NK-92 treated with Interleukin-12 subunit alpha and Interleukin-12 subunit beta, amount 100 ng/mL, for 24 hours (cell line): ENCODE results near the gene ASMTL.
"Not testable (repeated sequence)": the region's sequence is repeated elsewhere in the genome, so short reads cannot be mapped to it uniquely, and the experiment has no call there.

Experiments
- DNase-seq: peaks from one replicate; lab custom pipeline; 2025; lab: John Stamatoyannopoulos, UW

ASMTL gene

GRCh38 chrX:1482530-1482928 lies 29.8 kb upstream of the ASMTL start:
- not testable (repeated sequence) for DNase-seq

DNA sequence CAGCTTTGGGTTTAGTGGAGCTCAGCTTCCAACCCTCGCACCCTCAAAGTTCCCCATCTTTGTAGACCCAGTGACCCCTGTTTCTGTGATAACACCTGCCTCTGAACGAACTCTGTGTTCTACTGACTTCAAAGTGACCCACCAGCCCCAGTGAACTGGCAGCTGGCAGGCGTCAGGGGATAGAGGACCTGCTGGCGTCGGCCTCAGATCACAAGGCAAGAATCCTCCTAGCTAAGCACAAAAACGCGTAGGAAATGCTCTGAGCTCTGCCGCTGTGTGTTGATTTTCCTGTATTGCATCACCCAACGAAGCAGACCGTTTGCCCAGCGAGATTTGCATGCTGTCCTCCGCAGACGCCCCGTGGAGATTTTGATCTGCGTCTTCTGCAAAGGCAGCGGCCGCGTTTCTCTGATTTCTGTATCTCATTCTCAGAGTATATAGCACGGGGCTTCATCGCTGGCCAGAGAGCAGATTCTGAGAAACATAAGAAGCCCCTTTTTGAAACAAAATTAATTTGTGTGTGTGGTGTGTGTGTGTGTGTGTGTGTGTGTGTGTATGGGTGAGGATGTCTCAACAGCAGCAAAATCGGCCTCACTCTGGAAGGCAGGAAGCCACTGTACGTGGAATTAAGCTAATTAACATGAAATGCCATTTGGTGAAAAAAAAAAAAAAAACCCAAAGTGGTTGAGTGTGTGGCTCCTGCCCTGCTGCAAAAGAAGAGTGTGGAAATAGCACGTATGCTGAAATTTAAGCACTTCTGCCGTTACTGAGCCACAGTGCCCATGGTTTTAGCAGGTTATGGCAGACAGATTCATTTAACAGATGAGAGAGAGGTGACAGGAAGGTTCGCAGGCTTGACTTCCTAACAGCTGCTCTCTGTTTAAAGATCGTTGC lies 29.2 kb upstream of the ASMTL start:
- DNase-seq = no peak

GRCh38 chrX:1480082-1480785 lies 27.5 kb upstream of the ASMTL start:
- DNase-seq = no peak

DNA sequence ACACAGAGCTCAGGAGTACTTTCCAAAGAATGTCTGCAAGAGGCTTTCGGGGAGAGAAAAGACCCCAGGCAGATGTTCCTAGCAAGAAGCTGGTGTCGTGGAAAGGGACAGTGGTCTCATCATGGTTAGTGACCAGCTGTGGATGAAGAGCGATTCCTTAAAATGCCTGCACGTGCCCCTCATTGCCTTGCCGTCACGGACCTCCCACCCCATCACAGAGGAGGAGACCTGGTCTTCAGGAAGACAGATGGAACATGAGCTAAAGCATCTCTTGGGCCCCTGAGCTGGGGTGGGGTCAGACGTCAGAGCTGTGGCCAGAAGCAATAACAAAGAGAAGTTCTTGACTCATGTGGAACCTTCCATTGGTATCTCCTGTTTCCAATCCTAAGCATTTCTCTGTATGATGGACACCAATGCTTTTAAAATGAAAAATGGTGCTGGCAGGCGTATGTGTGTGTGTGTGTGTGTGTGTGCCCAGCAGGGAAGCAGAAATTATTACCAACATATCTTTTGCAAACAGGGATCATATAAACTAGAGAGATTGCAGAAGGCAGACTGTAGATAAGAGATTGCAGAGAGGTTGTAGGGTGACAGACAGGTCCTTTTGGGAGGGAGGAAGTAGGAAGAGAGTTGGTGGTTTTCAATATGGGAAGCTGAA lies 25.2 kb upstream of the ASMTL start:
- DNase-seq = no peak

DNA sequence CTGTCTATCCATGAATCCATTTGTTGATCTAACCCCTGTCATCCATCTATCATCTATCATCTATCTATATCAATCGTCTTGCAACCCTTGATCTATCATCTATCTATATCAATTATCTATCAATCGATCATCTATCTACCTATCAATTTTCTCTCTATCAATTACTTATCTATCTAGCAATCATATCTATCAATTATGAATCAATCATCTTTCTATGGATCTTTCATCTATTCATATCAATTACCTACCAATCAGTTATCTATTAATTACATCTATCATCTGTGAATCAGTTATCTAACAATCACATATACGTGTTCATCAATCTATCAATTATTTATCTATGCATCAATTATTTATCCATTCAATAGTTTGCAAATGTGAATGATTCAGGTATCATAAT lies 24.5 kb upstream of the ASMTL start:
- DNase-seq = no peak

DNA sequence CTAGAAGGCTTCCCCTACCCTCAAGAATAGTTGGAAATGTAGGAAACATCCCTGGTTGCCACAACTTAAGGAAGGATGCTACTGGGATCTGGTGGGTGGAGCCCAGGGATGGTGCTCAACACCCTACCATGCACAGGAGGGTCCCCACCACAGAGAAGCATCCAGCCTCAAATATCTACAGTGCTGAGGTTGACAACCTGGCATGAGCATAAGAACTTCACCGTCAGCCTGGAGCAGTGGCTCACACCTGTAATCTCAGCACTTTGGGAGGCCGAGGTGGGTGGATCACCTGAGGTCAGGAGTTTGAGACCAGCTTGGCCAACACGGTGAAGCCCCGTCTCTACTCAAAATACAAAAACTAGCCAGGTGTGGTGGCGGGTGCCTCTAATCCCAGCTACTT lies 24.0 kb upstream of the ASMTL start:
- DNase-seq = no peak

GRCh38 chrX:1475881-1476280 lies 23.2 kb upstream of the ASMTL start:
- DNase-seq = no peak

DNA sequence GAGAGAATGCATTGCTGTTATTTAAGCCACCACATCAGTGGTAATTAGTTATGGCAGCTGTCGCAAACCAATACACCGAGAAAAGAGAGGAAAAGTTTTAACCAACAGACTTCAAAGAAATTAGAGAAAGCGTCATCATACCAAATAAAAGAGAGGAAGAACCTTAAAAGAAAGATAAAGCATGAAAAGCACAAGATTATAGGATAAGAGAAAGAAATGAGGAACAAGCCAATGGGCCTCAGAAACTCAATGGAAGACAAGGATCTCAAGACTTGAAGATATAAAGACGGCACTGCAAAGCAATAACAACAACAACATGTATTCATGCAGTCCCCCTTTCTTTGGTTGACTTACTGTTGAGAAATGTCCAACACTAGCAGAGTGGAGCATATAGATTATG lies 22.8 kb upstream of the ASMTL start:
- DNase-seq = no peak

GRCh38 chrX:1474593-1474992 lies 21.9 kb upstream of the ASMTL start:
- DNase-seq = not testable (repeated sequence)

DNA sequence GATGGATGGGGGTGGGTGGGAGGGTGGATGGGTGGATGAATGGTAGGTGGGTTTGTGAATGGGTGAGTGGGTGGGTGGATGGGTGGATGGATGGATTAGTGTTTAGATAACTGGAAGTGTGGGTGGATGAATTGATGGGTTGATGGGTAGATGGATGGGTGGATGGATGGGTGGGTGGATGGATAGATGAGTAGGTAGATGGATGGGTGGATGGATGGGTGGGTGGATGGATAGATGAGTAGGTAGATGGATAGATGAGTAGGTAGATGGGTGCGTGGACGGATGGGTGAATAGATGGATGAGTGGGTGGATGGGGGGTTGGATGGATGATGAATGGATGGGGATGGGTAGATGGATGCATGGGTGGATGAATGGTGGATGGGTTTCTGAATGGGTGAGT lies 20.3 kb upstream of the ASMTL start:
- no peak for DNase-seq

DNA sequence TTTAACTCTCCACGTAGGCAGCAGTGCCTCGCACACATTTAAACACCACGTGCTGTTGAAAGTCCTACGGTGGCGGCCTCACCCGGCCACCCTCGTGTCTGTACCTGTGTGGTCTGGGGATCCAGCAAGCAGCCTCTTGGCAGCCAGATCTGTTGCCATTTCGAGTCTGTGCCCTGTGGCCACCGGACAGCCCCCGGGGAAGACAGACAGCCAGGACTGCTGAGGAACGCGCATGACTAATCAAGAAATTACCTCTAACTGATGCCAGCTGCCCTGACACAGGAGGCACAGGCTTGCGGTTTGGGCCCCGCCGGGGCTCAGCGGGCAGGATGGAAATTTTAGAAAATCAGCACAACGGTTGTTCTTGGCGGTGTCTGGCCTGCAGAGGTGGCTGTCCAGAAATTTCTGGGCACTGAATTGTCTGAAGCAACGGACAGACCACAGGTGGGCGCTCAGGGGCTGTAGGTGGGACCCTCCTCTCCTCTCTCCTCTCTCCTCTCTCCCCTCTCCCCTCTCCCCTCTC lies 15.6 kb upstream of the ASMTL start:
- peak; percentile 42 for DNase-seq

DNA sequence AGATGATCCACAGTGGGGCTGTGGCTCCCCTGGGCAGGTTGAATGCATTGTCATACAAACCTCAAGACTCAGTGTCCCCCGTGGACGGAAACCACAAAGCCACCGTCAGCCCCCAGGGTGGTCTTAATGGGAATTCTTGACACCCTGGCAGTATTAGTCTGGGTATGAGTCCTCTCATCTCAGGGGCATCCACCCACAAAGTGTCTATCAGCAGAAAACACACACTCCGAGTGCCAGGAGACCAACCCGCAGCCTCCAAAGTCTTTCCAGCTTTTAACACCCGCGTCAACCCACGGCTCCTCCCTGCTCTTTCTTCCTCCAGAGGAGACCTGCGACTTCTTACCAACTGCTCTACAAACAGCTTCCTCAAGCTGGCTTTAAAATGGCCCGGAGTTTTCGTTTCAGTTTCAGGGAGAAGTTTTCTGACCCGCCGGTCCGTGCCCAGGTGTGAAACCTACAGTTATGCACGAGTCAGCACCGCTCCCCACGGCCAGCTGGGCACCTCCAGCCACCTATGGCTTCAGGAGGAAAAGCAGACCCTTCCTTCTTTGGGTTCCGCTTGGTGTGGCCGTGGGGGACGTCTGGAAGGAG lies 14.4 kb upstream of the ASMTL start:
- peak; percentile 32 for DNase-seq

- DNase-seq = no peak
Observed at GRCh38 chrX:1466232-1466661, 13.5 kb upstream of the ASMTL start.

DNA sequence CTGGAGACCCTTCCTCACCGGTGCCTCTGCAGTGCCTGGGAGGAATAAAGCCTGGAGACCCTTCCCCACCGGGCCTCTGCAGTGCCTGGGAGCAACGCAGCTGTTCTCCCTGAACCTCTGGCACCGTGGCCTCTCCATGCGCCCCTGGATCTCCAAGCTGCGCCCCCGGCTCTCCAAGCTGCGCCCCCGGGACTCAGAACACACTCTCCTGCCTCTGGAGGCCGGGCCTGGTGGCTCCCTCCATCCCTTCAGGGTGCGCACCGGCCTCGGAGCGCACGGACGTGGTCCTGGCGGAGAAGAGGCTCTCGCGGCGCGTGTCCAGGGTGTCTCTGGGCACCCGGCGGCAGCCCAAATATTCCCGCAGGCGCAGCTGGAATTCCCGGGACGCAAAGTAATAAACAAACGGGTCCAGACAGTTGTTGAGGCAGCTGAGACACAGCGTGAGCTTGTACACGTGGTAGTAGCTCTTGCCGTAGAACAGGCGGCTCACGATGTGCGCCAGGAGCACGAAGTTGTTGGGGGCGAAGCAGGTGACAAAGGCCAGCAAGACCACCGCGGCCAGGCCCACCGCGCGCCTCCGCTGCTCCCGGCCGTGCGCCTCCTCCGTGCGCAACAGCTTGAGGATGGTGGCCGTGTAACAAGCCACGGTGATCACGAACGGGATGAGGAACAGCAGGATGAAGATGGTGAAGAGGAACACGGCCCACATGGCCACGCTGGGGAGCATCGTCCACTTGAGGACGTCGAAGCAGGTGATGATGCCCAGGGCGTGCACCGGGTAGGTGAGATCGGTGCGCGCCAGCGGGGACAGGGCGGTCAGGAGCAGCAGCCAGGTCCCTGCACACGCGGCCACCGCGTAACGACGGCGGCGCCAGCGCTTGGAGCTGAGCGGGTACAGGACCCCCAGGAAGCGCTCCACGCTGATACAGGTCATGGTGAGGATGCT lies 12.8 kb upstream of the ASMTL start:
- DNase-seq = no peak

DNA sequence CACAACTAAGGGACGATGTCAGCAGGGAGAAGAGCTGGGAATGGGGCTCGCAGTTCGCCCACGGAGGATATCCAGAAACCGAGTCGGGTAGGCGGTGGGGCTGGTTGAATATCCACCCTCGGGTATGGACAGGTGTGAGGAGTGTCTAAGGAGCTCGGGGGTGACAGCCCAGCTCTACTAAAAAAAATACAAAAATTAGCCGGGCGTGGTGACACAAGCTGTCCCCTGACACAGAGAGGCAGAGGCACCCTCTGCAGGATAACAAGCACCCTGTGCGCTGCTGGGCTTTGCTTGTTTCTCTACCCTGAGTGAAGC lies 12.2 kb upstream of the ASMTL start:
- no peak for DNase-seq

GRCh38 chrX:1464041-1464970 lies 11.6 kb upstream of the ASMTL start:
- DNase-seq = no peak

DNA sequence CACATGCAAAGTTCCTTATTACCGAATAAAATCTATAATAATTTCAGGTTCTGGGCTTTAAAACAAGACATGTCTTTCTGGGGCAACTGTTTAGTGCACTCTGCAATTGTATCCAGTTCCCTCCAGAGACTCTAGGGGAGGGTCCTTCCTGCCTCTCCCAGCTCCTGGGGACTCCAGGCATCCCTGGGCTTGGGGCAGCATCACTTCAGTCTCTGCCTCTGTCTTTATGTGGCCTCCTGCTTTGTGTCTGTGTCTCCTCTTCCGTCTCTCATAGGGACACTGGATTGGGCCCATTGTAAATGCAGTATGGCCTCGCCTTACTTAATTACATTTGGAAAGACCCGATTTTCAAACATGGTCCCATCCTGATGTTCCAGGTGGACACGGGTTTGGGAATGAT lies 10.9 kb upstream of the ASMTL start:
- DNase-seq = no peak

DNA sequence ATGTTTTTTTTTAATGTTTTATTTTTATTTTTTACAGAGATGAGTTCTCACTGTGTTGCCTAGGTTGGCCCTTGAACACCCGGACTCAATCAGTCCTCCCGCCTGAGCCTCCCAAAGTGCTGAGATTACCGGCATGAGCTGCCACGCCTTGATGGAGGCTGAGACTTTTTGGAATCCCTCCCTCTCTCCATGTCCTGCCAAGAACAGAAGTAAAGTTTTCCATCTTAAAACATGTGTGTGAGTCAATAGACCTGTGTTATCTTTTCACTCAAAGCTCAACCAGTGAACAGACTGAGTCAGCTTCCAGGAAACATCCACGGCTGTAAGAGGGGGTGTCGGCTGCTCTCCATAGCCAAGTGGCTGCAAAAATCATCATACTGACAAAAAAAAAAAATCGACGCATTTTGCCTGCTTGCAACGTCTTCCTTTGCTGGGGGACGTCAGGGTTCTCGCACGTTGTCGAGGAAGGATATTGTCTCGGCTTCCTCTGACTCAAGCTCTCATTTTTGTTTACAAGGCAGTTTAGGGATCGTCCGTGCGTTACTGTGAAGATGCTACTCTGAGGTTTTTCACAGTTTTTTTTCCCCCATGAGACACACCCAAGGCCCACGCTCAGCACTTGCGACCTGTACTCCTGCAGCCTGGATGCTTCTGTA lies 10.0 kb upstream of the ASMTL start:
- DNase-seq = peak; percentile 51

GRCh38 chrX:1462110-1462509 lies 9.4 kb upstream of the ASMTL start:
- no peak for DNase-seq

DNA sequence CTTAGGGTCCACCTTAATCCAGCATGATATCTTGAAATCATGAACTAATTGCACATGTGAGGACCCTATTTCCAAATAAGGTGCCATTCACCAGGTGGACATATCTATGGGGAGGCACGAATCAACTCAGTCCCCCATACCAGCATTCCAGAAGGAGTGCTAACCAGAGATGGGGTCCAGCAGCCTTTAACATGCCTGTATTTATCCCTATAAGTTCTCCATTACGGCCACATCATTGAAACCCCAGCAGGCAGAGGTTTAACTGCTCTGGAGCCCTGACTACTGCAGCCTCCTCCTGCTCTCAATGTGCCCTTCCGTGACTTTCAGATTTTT lies 3.2 kb upstream of the ASMTL start:
- no peak for DNase-seq
